BLaER1 treated with 17β-estradiol and CSF1 and Interleukin-3, amounts not matched to agents 10 nM and 100 nM (cell line): ENCODE data around the gene NT5DC2.

Experiments
- H3K27ac ChIP-seq, 11 experiments: shearing (Covaris generic); formaldehyde crosslinking; 2 replicates each; pipeline ENCODE4 v1.8.1; 2022
- H3K27me3 ChIP-seq, 11 experiments: shearing (Covaris generic); formaldehyde crosslinking; 2 replicates each; pipeline ENCODE4 v1.8.1; 2022
- H3K36me3 ChIP-seq, 11 experiments: shearing (Covaris generic); formaldehyde crosslinking; 2 replicates each; pipeline ENCODE4 v1.8.1; 2022
- H3K4me1 ChIP-seq, 10 experiments: shearing (Covaris generic); formaldehyde crosslinking; 2 replicates each; pipeline ENCODE4 v1.8.1; 2022
- H3K4me2 ChIP-seq, 11 experiments: shearing (Covaris generic); formaldehyde crosslinking; 2 replicates each; pipeline ENCODE4 v1.8.1; 2022
- H3K4me3 ChIP-seq, 10 experiments: shearing (Covaris generic); formaldehyde crosslinking; 2 replicates each; pipeline ENCODE4 v1.8.1; 2022
- H3K9ac ChIP-seq, 11 experiments: shearing (Covaris generic); formaldehyde crosslinking; 2 replicates each; pipeline ENCODE4 v1.8.1; 2022
- H3K9me3 ChIP-seq, 11 experiments: shearing (Covaris generic); formaldehyde crosslinking; replicated peaks in 1 of 11; 2 replicates each; pipeline ENCODE4 v1.8.1; 2022
- H4K20me1 ChIP-seq, 11 experiments: shearing (Covaris generic); formaldehyde crosslinking; 2 replicates each; pipeline ENCODE4 v1.8.1; 2022
- Cebpa-rat ChIP-seq, 11 experiments: shearing (Covaris generic); IDR thresholded peaks; 2 replicates each; pipeline ENCODE4 v1.8.1; 2022

NT5DC2 gene

DNA sequence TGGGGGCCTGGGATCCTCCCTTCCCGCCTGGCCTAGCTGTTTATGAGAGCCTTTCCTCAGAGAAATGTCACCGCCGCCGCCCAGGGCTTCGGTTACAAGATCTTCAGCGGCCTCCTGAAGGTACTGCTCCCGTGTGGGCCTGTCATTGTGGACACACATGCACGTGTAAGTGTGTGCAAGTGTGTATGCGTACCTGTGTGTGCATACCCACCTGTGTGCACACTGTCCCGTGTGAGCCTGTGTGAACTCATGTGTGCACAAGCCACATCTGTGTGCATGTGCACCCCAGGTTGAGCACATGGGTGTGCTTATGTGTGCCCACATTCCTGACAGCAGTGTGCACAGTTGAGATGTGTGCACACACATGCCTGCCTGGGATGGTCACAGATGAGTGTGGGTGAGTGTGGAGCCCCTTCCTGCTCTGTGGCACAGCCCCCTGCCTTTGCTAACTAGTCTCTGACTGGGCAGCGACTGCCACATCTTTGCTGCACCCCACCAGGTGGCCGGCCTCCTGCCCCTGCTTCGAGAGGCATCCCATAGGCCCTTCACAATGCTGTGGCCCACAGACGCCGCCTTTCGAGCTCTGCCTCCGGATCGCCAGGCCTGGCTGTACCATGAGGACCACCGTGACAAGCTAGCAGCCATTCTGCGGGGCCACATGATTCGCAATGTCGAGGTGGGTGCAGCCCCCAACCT is 14.1 kb downstream of the NT5DC2 start:
- Histone ChIP-seq H3K27me3 (no peaks in the 10 kb centered on the region), H3K9me3 (no peaks in the 10 kb centered on the region), H3K4me1 (peaks cover 0 to 14% (median 0%) of the 10 kb centered on the region in 10 experiments; a peak in 3 of 20 replicates), H3K27ac (no peak overlapping the region), H3K4me3 (no peak overlapping the region), H3K4me2 (no peak overlapping the region), H3K9ac (no peak overlapping the region), H3K36me3 (peaks cover 14 to 100% (median 89%) of the 10 kb centered on the region in 11 experiments), H4K20me1 (peaks cover 0 to 100% (median 77%) of the 10 kb centered on the region in 11 experiments; a peak in 18 of 22 replicates)
- TF ChIP-seq Cebpa-rat (IDR thresholded peaks at IDR 0.05), result no peak

- Histone ChIP-seq H4K20me1 (peaks cover 0 to 100% (median 77%) of the 10 kb centered on the region in 11 experiments; a peak in 16 of 22 replicates), H3K36me3 (peaks cover 7 to 100% (median 89%) of the 10 kb centered on the region in 11 experiments; a peak in 21 of 22 replicates), H3K4me2 (no peak overlapping the region), H3K9me3 (no peaks in the 10 kb centered on the region), H3K27ac (no peak overlapping the region), H3K4me1 (peaks cover 0 to 15% (median 0%) of the 10 kb centered on the region in 10 experiments; a peak in 3 of 20 replicates), H3K4me3 (no peak overlapping the region), H3K27me3 (no peaks in the 10 kb centered on the region), H3K9ac (0 out of 22 replicates have a peak overlapping the region, but pooled peaks of 1 of the 11 experiments have one; percentile 10)
- no peak for TF ChIP-seq Cebpa-rat (IDR thresholded peaks at IDR 0.05)
Measured at GRCh38 chr3:52518723-52519444, 14.8 kb downstream of the NT5DC2 start.

DNA sequence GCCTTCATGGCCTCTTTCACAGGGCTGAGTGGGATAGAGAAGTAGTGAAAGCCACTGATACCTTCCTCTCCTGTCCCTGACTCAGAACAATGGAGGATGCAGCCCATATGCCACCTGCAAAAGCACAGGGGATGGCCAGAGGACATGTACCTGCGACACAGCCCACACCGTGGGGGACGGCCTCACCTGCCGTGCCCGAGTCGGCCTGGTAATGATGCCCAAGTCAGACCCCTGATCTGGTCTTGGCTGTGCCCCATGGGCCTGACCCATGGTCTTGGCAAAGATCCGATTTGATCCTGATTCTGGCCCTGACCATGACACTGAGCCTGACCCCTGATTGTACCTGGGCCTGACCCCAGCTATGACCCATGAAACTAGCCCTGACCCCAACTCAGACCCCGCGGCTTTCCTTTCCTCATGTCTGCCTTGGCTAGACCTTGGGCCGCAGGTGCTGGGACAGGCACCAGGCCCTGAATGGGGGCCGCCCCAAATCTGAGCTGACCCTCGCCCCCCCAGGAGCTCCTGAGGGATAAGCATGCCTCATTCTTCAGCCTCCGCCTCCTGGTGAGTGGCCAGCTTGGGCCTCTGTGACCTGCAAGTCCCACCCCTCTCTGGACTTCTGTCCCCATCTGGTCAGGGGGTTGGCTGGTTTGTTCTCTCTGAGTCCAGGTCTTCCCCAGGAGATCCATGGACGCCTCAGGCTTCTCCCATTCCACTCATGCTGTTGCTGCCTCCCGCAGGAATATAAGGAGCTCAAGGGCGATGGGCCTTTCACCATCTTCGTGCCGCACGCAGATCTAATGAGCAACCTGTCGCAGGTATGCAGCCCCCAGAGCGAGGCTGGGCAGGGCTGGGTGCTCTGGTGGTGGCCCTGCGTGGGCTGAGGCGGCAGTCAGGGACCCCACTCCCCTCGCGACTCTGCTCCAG is 15.6 kb downstream of the NT5DC2 start:
- Histone ChIP-seq H3K36me3 (peaks cover 0 to 100% (median 89%) of the 10 kb centered on the region in 11 experiments; a peak in 17 of 22 replicates), H3K4me2 (no peak overlapping the region), H3K4me1 (peaks cover 0 to 23% (median 0%) of the 10 kb centered on the region in 10 experiments; a peak in 3 of 20 replicates), H3K27me3 (no peaks in the 10 kb centered on the region), H3K9ac (peak overlapping the region in 2 of 11 experiments; percentile 10 to 62; a peak in 2 of 22 replicates), H3K27ac (no peak overlapping the region; a peak in 1 of 22 replicates), H3K9me3 (no peaks in the 10 kb centered on the region), H3K4me3 (no peak overlapping the region), H4K20me1 (peaks cover 0 to 100% (median 76%) of the 10 kb centered on the region in 11 experiments; a peak in 13 of 22 replicates)
- TF ChIP-seq Cebpa-rat (IDR thresholded peaks at IDR 0.05), result no peak

GRCh38 chr3:52516509-52517195 is 17.0 kb downstream of the NT5DC2 start:
- peaks cover 0 to 34% (median 0%) of the 10 kb centered on the region in 10 experiments; a peak in 2 of 20 replicates for H3K4me1 ChIP-seq
- H3K4me3 ChIP-seq, result no peak overlapping the region
- no peaks in the 10 kb centered on the region for H3K9me3 ChIP-seq
- H4K20me1 ChIP-seq, result peaks cover 0 to 100% (median 75%) of the 10 kb centered on the region in 11 experiments; a peak in 11 of 22 replicates
- H3K9ac ChIP-seq, result peak overlapping the region in 2 of 11 experiments; percentile 20 to 62; a peak in 2 of 22 replicates
- H3K27ac ChIP-seq, result peak overlapping the region in 2 of 11 experiments; percentile 20 to 58; a peak in 1 of 22 replicates
- no peak overlapping the region for H3K4me2 ChIP-seq
- H3K36me3 ChIP-seq, result peaks cover 0 to 100% (median 88%) of the 10 kb centered on the region in 11 experiments; a peak in 14 of 22 replicates
- no peaks in the 10 kb centered on the region for H3K27me3 ChIP-seq
- TF ChIP-seq Cebpa-rat (IDR thresholded peaks at IDR 0.05), result no peak

DNA sequence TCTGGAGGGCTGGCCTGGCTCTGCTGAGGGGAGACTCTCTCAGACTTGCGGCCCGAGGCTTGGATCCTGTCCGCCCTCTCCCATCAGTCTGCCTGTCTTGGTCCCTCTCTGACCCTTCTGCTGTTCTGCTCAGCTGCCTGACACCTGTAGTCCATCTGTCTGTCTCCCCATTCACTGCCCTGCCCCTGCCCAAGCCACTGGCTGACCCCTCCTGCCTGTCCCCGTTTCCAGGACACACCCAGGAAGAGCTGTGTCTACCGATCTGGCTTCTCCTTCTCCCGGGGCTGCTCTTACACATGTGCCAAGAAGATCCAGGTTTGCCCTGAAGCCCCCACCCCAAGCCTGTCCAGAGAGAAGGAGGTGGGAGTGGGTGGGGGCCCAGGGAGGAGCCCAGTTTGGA is 18.5 kb downstream of the NT5DC2 start:
- H3K27me3 ChIP-seq, result no peaks in the 10 kb centered on the region
- H3K9ac ChIP-seq, result peak overlapping the region in 3 of 11 experiments; percentile 44 to 63 (median 62); a peak in 6 of 22 replicates
- H3K27ac ChIP-seq, result peak overlapping the region in 4 of 11 experiments; percentile 5 to 58 (median 30); a peak in 4 of 22 replicates
- TF ChIP-seq Cebpa-rat (IDR thresholded peaks at IDR 0.05), result no peak
- H3K36me3 ChIP-seq, result peaks cover 0 to 100% (median 88%) of the 10 kb centered on the region in 11 experiments; a peak in 14 of 22 replicates
- no peaks in the 10 kb centered on the region for H3K9me3 ChIP-seq
- H3K4me3 ChIP-seq, result no peak overlapping the region
- H4K20me1 ChIP-seq, result peaks cover 0 to 100% (median 73%) of the 10 kb centered on the region in 11 experiments; a peak in 11 of 22 replicates
- peak overlapping the region in 2 of 11 experiments; percentile 0 to 25; a peak in 1 of 22 replicates for H3K4me2 ChIP-seq
- peaks cover 0 to 48% (median 0%) of the 10 kb centered on the region in 10 experiments; a peak in 5 of 20 replicates for H3K4me1 ChIP-seq

- Histone ChIP-seq H3K36me3 (peaks cover 0 to 100% (median 87%) of the 10 kb centered on the region in 11 experiments; a peak in 14 of 22 replicates), H3K4me1 (peaks cover 0 to 54% (median 0%) of the 10 kb centered on the region in 10 experiments; a peak in 5 of 20 replicates), H3K4me2 (peak overlapping the region in 2 of 11 experiments; percentile 11 to 27; a peak in 1 of 22 replicates), H4K20me1 (peaks cover 0 to 100% (median 73%) of the 10 kb centered on the region in 11 experiments; a peak in 11 of 22 replicates), H3K27me3 (no peaks in the 10 kb centered on the region), H3K4me3 (no peak overlapping the region), H3K9me3 (no peaks in the 10 kb centered on the region), H3K27ac (peak overlapping the region in 3 of 11 experiments; percentile 5 to 58 (median 39); a peak in 3 of 22 replicates), H3K9ac (peak overlapping the region in 4 of 11 experiments; percentile 6 to 63 (median 53); a peak in 6 of 22 replicates)
- no peak for TF ChIP-seq Cebpa-rat (IDR thresholded peaks at IDR 0.05)
Measured at GRCh38 chr3:52514576-52514975, 19.1 kb downstream of the NT5DC2 start.

GRCh38 chr3:52513281-52513680 is 20.4 kb downstream of the NT5DC2 start:
- Histone ChIP-seq H3K27me3 (no peaks in the 10 kb centered on the region), H3K9me3 (no peaks in the 10 kb centered on the region), H4K20me1 (peaks cover 0 to 100% (median 79%) of the 10 kb centered on the region in 11 experiments; a peak in 11 of 22 replicates), H3K4me1 (peaks cover 0 to 64% (median 0%) of the 10 kb centered on the region in 10 experiments; a peak in 5 of 20 replicates), H3K4me2 (no peak overlapping the region; a peak in 1 of 22 replicates), H3K4me3 (no peak overlapping the region), H3K27ac (peak overlapping the region in 1 of 11 experiments; percentile 17; a peak in 1 of 22 replicates), H3K9ac (peak overlapping the region in 4 of 11 experiments; percentile 23 to 62 (median 38); a peak in 3 of 22 replicates), H3K36me3 (peaks cover 0 to 100% (median 87%) of the 10 kb centered on the region in 11 experiments; a peak in 13 of 22 replicates)
- no peak for TF ChIP-seq Cebpa-rat (IDR thresholded peaks at IDR 0.05)
